Activated B cell treated with CpG ODN at 0.5 μM for 24 hours (primary cell): ENCODE measurements around the gene CHMP6. TPM values are rescaled to one million over a fixed set of nuclear protein-coding genes. Genes with fewer than 3 reads are reported as not detected.

Experiments used
- ATAC-seq: fragments of 200-7000 bp; cut with Tn5 transposase; one replicate; pipeline ENCODE4 v1.10.0; 2021; ENCODE audit warnings: low read depth, mild to moderate bottlenecking, moderate library complexity
- CTCF ChIA-PET: fragments of 350-600 bp; sonication (Branson Sonifier 250); formaldehyde crosslinking; loops from one replicate; lab custom pipeline; 2021; ENCODE audit warnings: antibody characterized with exemption; lab: Charles Lee
- POLR2A ChIA-PET: fragments of 350-600 bp; sonication (Branson Sonifier 250); formaldehyde crosslinking; loops from one replicate; lab custom pipeline; 2021; ENCODE audit warnings: antibody characterized with exemption; lab: Charles Lee
- DNase-seq: peaks from one replicate; pipeline ENCODE4 v3.0.0; 2022
- H3K27ac Mint-ChIP-seq: one replicate; pipeline ENCODE4 v1.8.0; 2020; ENCODE audit warnings: mixed read lengths
- H3K27me3 Mint-ChIP-seq: one replicate; pipeline ENCODE4 v1.8.0; 2021; ENCODE audit warnings: mixed read lengths
- H3K36me3 Mint-ChIP-seq: one replicate; pipeline ENCODE4 v1.8.0; 2021; ENCODE audit warnings: low read depth, mixed read lengths
- H3K4me1 Mint-ChIP-seq: one replicate; pipeline ENCODE4 v1.8.0; 2021; ENCODE audit warnings: mixed read lengths
- H3K4me3 Mint-ChIP-seq: one replicate; pipeline ENCODE4 v1.8.0; 2020; ENCODE audit warnings: mild to moderate bottlenecking, mixed read lengths
- H3K9me3 Mint-ChIP-seq: one replicate; pipeline ENCODE4 v1.8.0; 2020; ENCODE audit warnings: mixed read lengths
- CTCF ChIP-seq: fragments of 200-600 bp; IDR thresholded peaks from one replicate; pipeline ENCODE4 v1.8.0; 2022; ENCODE audit warnings: antibody characterized with exemption, mild to moderate bottlenecking
- intact Hi-C: fragments of 100-400 bp; cut with micrococcal nuclease; formaldehyde crosslinking; loops from one replicate; pipeline ENCODE4 v1.15.1; 2024
- total RNA-seq: library from RNA; stranded (reverse); gene quantifications from 2 replicates; pipeline ENCODE4 v1.2.3, GENCODE V29; 2022

Gene CHMP6
- total RNA-seq, 1 donor from 2014 or later: 36.6 TPM

DNA sequence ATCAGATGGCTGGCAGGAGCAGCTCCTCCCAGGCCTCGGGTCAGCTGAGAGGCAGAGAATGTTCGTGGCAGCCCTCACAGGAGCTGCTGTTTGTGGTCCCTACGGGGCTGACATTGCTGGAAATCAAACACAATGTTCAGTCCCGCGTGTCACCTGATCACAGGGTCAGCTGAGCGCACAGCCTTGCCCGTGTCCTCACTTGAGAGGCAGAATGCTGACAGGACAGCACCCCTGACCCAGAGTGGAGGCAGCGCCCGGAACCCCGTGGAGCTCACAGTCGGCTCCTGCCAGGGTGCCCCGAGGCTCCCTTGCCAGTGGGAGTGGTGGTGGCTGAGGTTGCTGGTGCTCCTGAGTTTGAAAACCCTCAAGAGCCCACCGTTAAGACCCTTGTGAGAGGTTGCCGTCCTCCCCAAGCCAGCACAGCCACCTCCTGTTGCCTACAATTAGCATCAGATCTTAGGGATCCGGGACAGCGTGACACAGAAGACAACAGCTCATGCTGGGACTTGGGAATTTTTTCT is 3.6 kb upstream of the CHMP6 start:
- no peak for TF ChIP-seq CTCF
- H3K36me3 Mint-ChIP-seq: no peaks in the 10 kb centered on the region
- peak overlapping the region; percentile 36 for H3K27ac Mint-ChIP-seq
- H3K9me3 Mint-ChIP-seq: no peaks in the 10 kb centered on the region
- H3K4me1 Mint-ChIP-seq: peaks cover 38% of the 10 kb centered on the region
- ChIA-PET POLR2A (interaction anchor here (1.1 kb wide), 1 partner anchor 533 kb away, joined by 5 read pairs; no protein-coding TSS in a partner anchor), CTCF (interaction anchor here (0.7 to 2.0 kb wide), 5 partner anchors 18 to 561 kb away, joined by 3 to 11 read pairs (median 6); no protein-coding TSS in a partner anchor)
- intact Hi-C loops: loop anchor here (2.0 kb wide), 1 partner anchor 47 kb away; the partner anchor contains the start of gene BAIAP2
- H3K4me3 Mint-ChIP-seq: peak overlapping the region; percentile 2
- DNase-seq (no peak), ATAC-seq (no peak)
- no peaks in the 10 kb centered on the region for H3K27me3 Mint-ChIP-seq

- Mint-ChIP-seq H3K9me3 (no peaks in the 10 kb centered on the region), H3K4me3 (peak overlapping the region; percentile 7), H3K27me3 (no peaks in the 10 kb centered on the region), H3K36me3 (no peaks in the 10 kb centered on the region), H3K27ac (no peak overlapping the region), H3K4me1 (peaks cover 44% of the 10 kb centered on the region)
- ATAC-seq (no peak), DNase-seq (no peak)
- POLR2A ChIA-PET: interaction anchor here (0.8 to 1.0 kb wide), 4 partner anchors 13 to 264 kb away, joined by 3 to 5 read pairs (median 4); no protein-coding TSS in a partner anchor
- CTCF ChIA-PET: interaction anchor here (0.7 to 1.7 kb wide), 8 partner anchors 20 to 564 kb away, joined by 3 to 11 read pairs (median 4); no protein-coding TSS in a partner anchor
- TF ChIP-seq CTCF: no peak
- intact Hi-C loops: loop anchor here (1.0 to 2.0 kb wide), 2 partner anchors 45 to 534 kb away; partner anchors contain the start of gene BAIAP2
These were observed 2.1 kb upstream of the CHMP6 start for GRCh38 chr17:80989586-80989913.

DNA sequence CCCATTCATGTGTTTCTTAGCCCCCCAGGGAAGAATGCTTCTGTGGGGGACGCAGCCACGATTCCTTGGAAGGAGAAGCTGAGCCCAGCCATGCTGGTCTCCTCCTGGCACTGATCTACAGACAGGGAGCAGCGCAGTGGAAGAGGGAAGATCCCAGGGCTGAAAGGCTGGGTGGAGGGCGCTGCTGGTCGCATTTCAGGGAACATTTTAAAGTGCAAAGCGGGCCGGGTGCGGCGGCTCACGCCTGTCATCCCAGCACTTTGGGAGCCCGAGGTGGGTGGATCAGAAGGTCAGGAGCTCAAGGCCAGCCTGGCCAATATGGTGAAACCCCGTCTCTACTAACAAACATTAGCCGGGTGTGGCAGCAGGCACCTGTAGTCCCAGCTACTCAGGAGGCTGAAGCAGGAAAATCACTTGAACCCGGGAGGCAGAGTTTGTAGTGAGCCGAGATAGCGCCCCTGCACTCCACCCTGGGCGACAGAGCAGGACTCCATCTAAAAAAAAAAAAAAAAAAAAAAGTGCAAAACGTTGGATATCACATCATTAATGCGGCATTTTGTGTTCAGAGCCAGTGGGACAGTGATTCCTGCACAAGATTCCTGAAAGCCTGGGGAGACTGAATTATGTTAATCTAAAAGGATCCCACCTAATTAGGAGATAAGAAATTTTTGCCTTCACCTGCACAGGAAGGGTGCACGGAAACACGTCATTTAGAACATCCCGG is 558 bp upstream of the CHMP6 start:
- Mint-ChIP-seq H3K9me3 (no peaks in the 10 kb centered on the region), H3K27ac (peak overlapping the region; percentile 50), H3K4me1 (peaks cover 44% of the 10 kb centered on the region), H3K4me3 (peak overlapping the region; percentile 83), H3K27me3 (no peaks in the 10 kb centered on the region), H3K36me3 (peaks cover 11% of the 10 kb centered on the region)
- no peak for ATAC-seq
- CTCF ChIA-PET: no interaction called here
- intact Hi-C loops: loop anchor here (1.0 kb wide), 1 partner anchor 447 kb away; the partner anchor contains the start of gene RPTOR
- no peak for TF ChIP-seq CTCF
- DNase-seq: no peak
- POLR2A ChIA-PET: interaction anchor here (0.6 to 1.5 kb wide), 4 partner anchors 301 to 658 kb away, joined by 3 to 5 read pairs (median 3); partner anchors contain the start of gene ENDOV

GRCh38 chr17:80992077-80992947 is 671 bp downstream of the CHMP6 start:
- POLR2A ChIA-PET: interaction anchor here (0.7 to 1.5 kb wide), 2 partner anchors 537 to 538 kb away, joined by 4 to 5 read pairs; no protein-coding TSS in a partner anchor
- H3K27me3 Mint-ChIP-seq: no peaks in the 10 kb centered on the region

More at GRCh38 chr17:80992077-80992947, 671 bp downstream of the CHMP6 start:
- no peaks in the 10 kb centered on the region for H3K9me3 Mint-ChIP-seq
- intact Hi-C loops: no loop called here
- ATAC-seq (peak; percentile 20), DNase-seq (no peak)
- peak overlapping the region; percentile 46 for H3K27ac Mint-ChIP-seq
- peaks cover 23% of the 10 kb centered on the region for H3K36me3 Mint-ChIP-seq
- peaks cover 37% of the 10 kb centered on the region for H3K4me1 Mint-ChIP-seq
- no peak for TF ChIP-seq CTCF
- CTCF ChIA-PET: interaction anchor here (0.9 to 1.3 kb wide), 2 partner anchors 26 to 109 kb away, joined by 3 to 4 read pairs; no protein-coding TSS in a partner anchor
- peak overlapping the region; percentile 76 for H3K4me3 Mint-ChIP-seq
